HCT116 (cell line): Measurements from ENCODE around the gene ARHGEF11. TPM values are rescaled to one million over a fixed set of nuclear protein-coding genes. Genes with fewer than 3 reads are reported as not detected.

Experiments
- ATAC-seq: fragments of 200-7000 bp; cut with Tn5 transposase; 2 replicates; pipeline ENCODE4 v1.9.1; 2020; ENCODE audit warnings: mild to moderate bottlenecking, moderate library complexity
- BruUV-seq: library from RNA; stranded (reverse); fragments of 400-500 nt; replicated peaks from 2 replicates; lab custom pipeline; 2021; lab: Mats Ljungman, UMichigan
- CTCF ChIA-PET: fragments of 300-600 bp; sonication (Branson Sonifier 250); formaldehyde crosslinking; loops from one replicate; lab custom pipeline; 2021; ENCODE audit warnings: antibody characterized with exemption; lab: Charles Lee
- POLR2A ChIA-PET: fragments of 300-600, 350-600 bp; sonication (Branson Sonifier 250); formaldehyde crosslinking; loops from one replicate; lab custom pipeline; 2021; ENCODE audit warnings: antibody characterized with exemption; lab: Charles Lee
- RAD21 ChIA-PET, 2 experiments: fragments of 300-600 bp; sonication (Branson Sonifier 250); formaldehyde crosslinking; loops; one replicate each; lab custom pipeline; 2023; ENCODE audit warnings: low total read pairs in 2 of 2; ENCODE audit not compliant: uncharacterized antibody in 2 of 2, unreplicated experiment in 2 of 2, low non-redundant PET in 1 of 2; lab: Charles Lee
- DNase-seq: peaks from one replicate; pipeline ENCODE4 v3.0.0-alpha.2; 2010; ENCODE audit warnings: low read depth, low spot score
- H2AFZ ChIP-seq: fragments of 200-600 bp; shearing (Covaris generic), sonication (generic); 2 replicates; pipeline ENCODE4 v1.6.1; 2017; ENCODE audit warnings: low read depth, mixed run types, mixed read lengths, antibody characterized with exemption, low read length; ENCODE audit not compliant: poor library complexity, severe bottlenecking
- H3K27ac ChIP-seq: 2 replicates; pipeline ENCODE4 v1.5.1; 2012; ENCODE audit warnings: low read depth, low read length
- H3K27me3 ChIP-seq: fragments of 200-600 bp; sonication (generic); 2 replicates; pipeline ENCODE4 v1.6.1; 2016; ENCODE audit warnings: mixed run types, low read length, mixed read lengths; ENCODE audit not compliant: insufficient read depth
- H3K36me3 ChIP-seq, 2 experiments: fragments of 200-500 bp in 1 of 2; fragments of 200-600 bp in 1 of 2; sonication (Bioruptor generic) in 1 of 2; sonication (generic) in 1 of 2; 2 replicates each; pipeline versions ENCODE4 v1.5.1 to v1.6.1; 2014 to 2016; ENCODE audit warnings: low read length in 2 of 2, inconsistent platforms in 1 of 2, mixed read lengths in 1 of 2, mixed run types in 1 of 2; ENCODE audit not compliant: insufficient read depth in 2 of 2, control insufficient read depth in 1 of 2
- H3K4me1 ChIP-seq, 2 experiments: fragments of 200-600 bp in 1 of 2; sonication (generic) in 1 of 2; 2 replicates each; pipeline versions ENCODE4 v1.5.1 to v1.6.1; 2012 to 2017; ENCODE audit warnings: low read length in 2 of 2, inconsistent platforms in 1 of 2, mild to moderate bottlenecking in 1 of 2, mixed read lengths in 1 of 2, mixed run types in 1 of 2, moderate library complexity in 1 of 2; ENCODE audit not compliant: insufficient read depth in 2 of 2, control insufficient read depth in 1 of 2
- H3K4me2 ChIP-seq: fragments of 200-600 bp; sonication (generic); 2 replicates; pipeline ENCODE4 v1.6.1; 2017; ENCODE audit warnings: mixed run types, low read length, mixed read lengths
- H3K4me3 ChIP-seq, 2 experiments: fragments of 200-600 bp in 1 of 2; sonication (generic) in 1 of 2; replicated peaks in 1 of 2; 2 replicates each; pipeline ENCODE4 v1.5.1; 2011 to 2016; ENCODE audit warnings: low read length in 2 of 2, control low read depth in 1 of 2, low read depth in 1 of 2, mild to moderate bottlenecking in 1 of 2, mixed read lengths in 1 of 2, mixed run types in 1 of 2
- H3K79me2 ChIP-seq: fragments of 200-600 bp; sonication (generic); 2 replicates; pipeline ENCODE4 v1.6.1; 2017; ENCODE audit warnings: mild to moderate bottlenecking, mixed run types, low read length, moderate library complexity, mixed read lengths; ENCODE audit not compliant: insufficient read depth
- H3K9ac ChIP-seq: fragments of 200-600 bp; sonication (generic); 2 replicates; pipeline ENCODE4 v1.6.1; 2016; ENCODE audit warnings: low read length, mixed read lengths
- H3K9me2 ChIP-seq: fragments of 200-600 bp; sonication (generic), shearing (Covaris generic); 2 replicates; pipeline ENCODE4 v1.6.1; 2017; ENCODE audit warnings: mixed run types, mild to moderate bottlenecking, moderate library complexity; ENCODE audit not compliant: insufficient read depth
- H3K9me3 ChIP-seq, 2 experiments: fragments of 200-500 bp in 1 of 2; fragments of 200-600 bp in 1 of 2; sonication (Bioruptor generic) in 1 of 2; sonication (generic) in 1 of 2; 2 replicates each; pipeline ENCODE4 v1.6.1; 2014 to 2017; ENCODE audit warnings: low read length in 2 of 2, mixed read lengths in 2 of 2, inconsistent platforms in 1 of 2, low read depth in 1 of 2, mild to moderate bottlenecking in 1 of 2, mixed run types in 1 of 2, moderate library complexity in 1 of 2; ENCODE audit not compliant: control insufficient read depth in 1 of 2, insufficient read depth in 1 of 2
- H4K20me1 ChIP-seq: fragments of 200-600 bp; sonication (generic), shearing (Covaris generic); 2 replicates; pipeline ENCODE4 v1.6.1; 2017; ENCODE audit warnings: mixed run types, mild to moderate bottlenecking, moderate library complexity; ENCODE audit not compliant: insufficient read depth
- CBX3 ChIP-seq: IDR thresholded peaks from 2 replicates; pipeline ENCODE4 v1.6.1; 2012; ENCODE audit warnings: low read depth
- CEBPB ChIP-seq: IDR thresholded peaks from 2 replicates; pipeline ENCODE4 v1.6.1; 2012; ENCODE audit warnings: low read depth
- FOSL1 ChIP-seq: IDR thresholded peaks from 2 replicates; pipeline ENCODE4 v1.6.1; 2012; ENCODE audit warnings: low read depth
- JUND ChIP-seq: IDR thresholded peaks from 2 replicates; pipeline ENCODE4 v1.6.1; 2012
- POLR2AphosphoS5 ChIP-seq: IDR thresholded peaks from 2 replicates; pipeline ENCODE4 v1.6.1; 2011; ENCODE audit warnings: mild to moderate bottlenecking, low read depth, low read length, moderate library complexity
- RAD21 ChIP-seq: IDR thresholded peaks from 2 replicates; pipeline ENCODE4 v1.6.1; 2012; ENCODE audit warnings: low read depth, mild to moderate bottlenecking
- TCF7L2 ChIP-seq: IDR thresholded peaks from 2 replicates; pipeline ENCODE4 v1.7.0; 2011; ENCODE audit warnings: borderline replicate concordance, inconsistent platforms; ENCODE audit not compliant: insufficient read depth, insufficient read length; ENCODE audit errors: extremely low read depth
- YY1 ChIP-seq: IDR thresholded peaks from 2 replicates; pipeline ENCODE4 v1.6.1; 2011; ENCODE audit warnings: low read length, low read depth, moderate library complexity, mild to moderate bottlenecking; ENCODE audit not compliant: insufficient replicate concordance; ENCODE audit errors: extremely low read depth
- ZNF274 ChIP-seq: fragments of 200-500 bp; sonication (Bioruptor generic); IDR thresholded peaks from 2 replicates; pipeline ENCODE4 v1.6.1; 2014; ENCODE audit warnings: mild to moderate bottlenecking, low read depth, low read length, inconsistent platforms
- intact Hi-C: fragments of 100-400 bp; cut with micrococcal nuclease; formaldehyde crosslinking; loops from 2 replicates; pipeline ENCODE4 v1.10.0; 2022
- total RNA-seq: library from RNA; stranded (reverse); gene quantifications from one replicate; pipeline ENCODE4 v1.2.1, GENCODE V29; 2021; ENCODE audit not compliant: unreplicated experiment
- TF ChIP-seq, protein P1 (sequence below): IDR thresholded peaks from 2 replicates; pipeline ENCODE4 v1.6.1; 2012; ENCODE audit warnings: low read depth
- TF ChIP-seq, protein P2 (sequence below): IDR thresholded peaks from 2 replicates; pipeline ENCODE4 v1.6.1; 2012
- TF ChIP-seq, protein P3 (sequence below): IDR thresholded peaks from 2 replicates; pipeline ENCODE4 v1.6.1; 2012
- TF ChIP-seq, protein P4 (sequence below), 3 experiments: fragments of 200-600 bp in 1 of 3; sonication (generic) in 1 of 3; IDR thresholded peaks in 2 of 3; conservative IDR thresholded peaks in 1 of 3; 2 replicates each; pipeline ENCODE4 v1.5.1; 2012 to 2017; ENCODE audit warnings: low read depth in 2 of 3, low read length in 2 of 3, antibody characterized with exemption in 1 of 3, borderline replicate concordance in 1 of 3, control low read depth in 1 of 3, mild to moderate bottlenecking in 1 of 3, mixed read lengths in 1 of 3, mixed run types in 1 of 3, moderate library complexity in 1 of 3; ENCODE audit not compliant: insufficient read depth in 1 of 3

The ARHGEF11 gene
- total RNA-seq, 1 experiment from 2014 or later = 28.9 TPM

DNA sequence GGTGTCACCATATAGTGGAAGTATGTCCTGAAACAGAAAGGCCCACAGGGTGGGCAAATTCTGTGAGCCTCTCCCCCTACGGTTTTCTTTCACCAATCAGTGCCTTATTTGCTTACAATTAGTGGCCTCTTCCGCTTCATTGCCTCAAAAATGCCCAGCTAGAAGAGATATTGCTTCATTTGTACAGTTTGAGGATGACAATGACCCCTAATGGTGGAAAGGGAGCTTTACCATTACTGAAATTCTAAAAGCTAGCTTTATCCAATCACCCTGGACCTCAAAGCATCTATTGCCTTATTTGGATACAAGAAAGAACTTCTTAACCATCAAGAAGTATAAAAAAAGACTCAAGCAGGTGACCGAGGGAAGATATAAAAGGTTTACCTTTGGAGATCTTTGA lies 75.5 kb downstream of the ARHGEF11 start:
- no peak for ATAC-seq
- POLR2A ChIA-PET = no interaction called here

DNA sequence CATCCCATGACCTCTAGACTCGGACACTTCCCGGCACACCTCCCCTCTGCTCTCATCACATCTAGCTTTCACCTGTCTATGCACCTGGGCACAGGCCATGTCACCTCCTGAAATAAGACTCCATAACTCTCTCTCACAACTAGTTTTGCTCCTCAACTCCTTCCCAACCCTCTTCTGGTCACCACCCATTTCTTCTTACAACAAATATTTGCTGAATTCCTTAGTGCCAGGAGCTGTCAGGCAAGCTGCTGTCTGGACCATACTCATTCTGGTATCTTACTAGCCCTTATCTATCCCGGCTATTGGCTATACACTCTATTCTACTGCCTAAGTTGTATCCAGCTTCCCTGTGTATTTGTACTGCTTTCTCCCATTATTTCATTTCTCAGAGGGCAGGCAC lies 76.0 kb downstream of the ARHGEF11 start:
- Histone ChIP-seq H3K9me3 (no peaks in the 10 kb centered on the region), H3K4me1 (no peaks in the 10 kb centered on the region), H3K4me3 (no peak overlapping the region), H3K9ac (no peak overlapping the region), H3K79me2 (no peaks in the 10 kb centered on the region), H2AFZ (no peak overlapping the region), H4K20me1 (no peaks in the 10 kb centered on the region), H3K27me3 (no peaks in the 10 kb centered on the region), H3K4me2 (no peak overlapping the region), H3K27ac (no peak overlapping the region), H3K9me2 (no peaks in the 10 kb centered on the region), H3K36me3 (peaks cover 7 to 12% of the 10 kb centered on the region in 2 experiments; a peak in 2 of 4 replicates)
- ChIA-PET POLR2A (no interaction called here), CTCF (interaction anchor here (1.3 kb wide), 1 partner anchor 280 kb away, joined by 3 read pairs; no protein-coding TSS in a partner anchor), RAD21 (no interaction called here)
- BruUV-seq = no TSS peak
- no peak for ATAC-seq
- DNase-seq = no peak
- intact Hi-C loops = no loop called here
- no peak for TF ChIP-seq RAD21
- TF ChIP-seq FOSL1 = no peak
- no peak for TF ChIP-seq YY1
- TF ChIP-seq, protein P1, sequence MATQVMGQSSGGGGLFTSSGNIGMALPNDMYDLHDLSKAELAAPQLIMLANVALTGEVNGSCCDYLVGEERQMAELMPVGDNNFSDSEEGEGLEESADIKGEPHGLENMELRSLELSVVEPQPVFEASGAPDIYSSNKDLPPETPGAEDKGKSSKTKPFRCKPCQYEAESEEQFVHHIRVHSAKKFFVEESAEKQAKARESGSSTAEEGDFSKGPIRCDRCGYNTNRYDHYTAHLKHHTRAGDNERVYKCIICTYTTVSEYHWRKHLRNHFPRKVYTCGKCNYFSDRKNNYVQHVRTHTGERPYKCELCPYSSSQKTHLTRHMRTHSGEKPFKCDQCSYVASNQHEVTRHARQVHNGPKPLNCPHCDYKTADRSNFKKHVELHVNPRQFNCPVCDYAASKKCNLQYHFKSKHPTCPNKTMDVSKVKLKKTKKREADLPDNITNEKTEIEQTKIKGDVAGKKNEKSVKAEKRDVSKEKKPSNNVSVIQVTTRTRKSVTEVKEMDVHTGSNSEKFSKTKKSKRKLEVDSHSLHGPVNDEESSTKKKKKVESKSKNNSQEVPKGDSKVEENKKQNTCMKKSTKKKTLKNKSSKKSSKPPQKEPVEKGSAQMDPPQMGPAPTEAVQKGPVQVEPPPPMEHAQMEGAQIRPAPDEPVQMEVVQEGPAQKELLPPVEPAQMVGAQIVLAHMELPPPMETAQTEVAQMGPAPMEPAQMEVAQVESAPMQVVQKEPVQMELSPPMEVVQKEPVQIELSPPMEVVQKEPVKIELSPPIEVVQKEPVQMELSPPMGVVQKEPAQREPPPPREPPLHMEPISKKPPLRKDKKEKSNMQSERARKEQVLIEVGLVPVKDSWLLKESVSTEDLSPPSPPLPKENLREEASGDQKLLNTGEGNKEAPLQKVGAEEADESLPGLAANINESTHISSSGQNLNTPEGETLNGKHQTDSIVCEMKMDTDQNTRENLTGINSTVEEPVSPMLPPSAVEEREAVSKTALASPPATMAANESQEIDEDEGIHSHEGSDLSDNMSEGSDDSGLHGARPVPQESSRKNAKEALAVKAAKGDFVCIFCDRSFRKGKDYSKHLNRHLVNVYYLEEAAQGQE = no peak
- TF ChIP-seq POLR2AphosphoS5 = no peak
- TF ChIP-seq JUND = no peak
- TF ChIP-seq, protein P2, sequence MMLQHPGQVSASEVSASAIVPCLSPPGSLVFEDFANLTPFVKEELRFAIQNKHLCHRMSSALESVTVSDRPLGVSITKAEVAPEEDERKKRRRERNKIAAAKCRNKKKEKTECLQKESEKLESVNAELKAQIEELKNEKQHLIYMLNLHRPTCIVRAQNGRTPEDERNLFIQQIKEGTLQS = no peak
- no peak for TF ChIP-seq TCF7L2
- TF ChIP-seq ZNF274 = no peak
- TF ChIP-seq, protein P3, sequence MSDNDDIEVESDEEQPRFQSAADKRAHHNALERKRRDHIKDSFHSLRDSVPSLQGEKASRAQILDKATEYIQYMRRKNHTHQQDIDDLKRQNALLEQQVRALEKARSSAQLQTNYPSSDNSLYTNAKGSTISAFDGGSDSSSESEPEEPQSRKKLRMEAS = no peak
- no peak for TF ChIP-seq CBX3

More for the DNA sequence above, 75.5 kb downstream of the ARHGEF11 start:
- no TSS peak for BruUV-seq
- no peak overlapping the region for H2AFZ ChIP-seq
- no peaks in the 10 kb centered on the region for H4K20me1 ChIP-seq
- no peaks in the 10 kb centered on the region for H3K9me2 ChIP-seq
- no peak overlapping the region for H3K27ac ChIP-seq
- intact Hi-C loops = no loop called here
- peaks cover 7 to 12% of the 10 kb centered on the region in 2 experiments; a peak in 2 of 4 replicates for H3K36me3 ChIP-seq
- no peak for DNase-seq
- H3K4me3 ChIP-seq = no peak overlapping the region
- H3K4me2 ChIP-seq = no peak overlapping the region
- H3K79me2 ChIP-seq = no peaks in the 10 kb centered on the region
- ChIA-PET RAD21 (no interaction called here), CTCF (interaction anchor here (1.0 to 1.3 kb wide), 2 partner anchors 120 to 280 kb away, joined by 3 read pairs; no protein-coding TSS in a partner anchor)
- H3K27me3 ChIP-seq = no peaks in the 10 kb centered on the region
- TF ChIP-seq YY1 (no peak), CEBPB (no peak)
- TF ChIP-seq, protein P4, sequence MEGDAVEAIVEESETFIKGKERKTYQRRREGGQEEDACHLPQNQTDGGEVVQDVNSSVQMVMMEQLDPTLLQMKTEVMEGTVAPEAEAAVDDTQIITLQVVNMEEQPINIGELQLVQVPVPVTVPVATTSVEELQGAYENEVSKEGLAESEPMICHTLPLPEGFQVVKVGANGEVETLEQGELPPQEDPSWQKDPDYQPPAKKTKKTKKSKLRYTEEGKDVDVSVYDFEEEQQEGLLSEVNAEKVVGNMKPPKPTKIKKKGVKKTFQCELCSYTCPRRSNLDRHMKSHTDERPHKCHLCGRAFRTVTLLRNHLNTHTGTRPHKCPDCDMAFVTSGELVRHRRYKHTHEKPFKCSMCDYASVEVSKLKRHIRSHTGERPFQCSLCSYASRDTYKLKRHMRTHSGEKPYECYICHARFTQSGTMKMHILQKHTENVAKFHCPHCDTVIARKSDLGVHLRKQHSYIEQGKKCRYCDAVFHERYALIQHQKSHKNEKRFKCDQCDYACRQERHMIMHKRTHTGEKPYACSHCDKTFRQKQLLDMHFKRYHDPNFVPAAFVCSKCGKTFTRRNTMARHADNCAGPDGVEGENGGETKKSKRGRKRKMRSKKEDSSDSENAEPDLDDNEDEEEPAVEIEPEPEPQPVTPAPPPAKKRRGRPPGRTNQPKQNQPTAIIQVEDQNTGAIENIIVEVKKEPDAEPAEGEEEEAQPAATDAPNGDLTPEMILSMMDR (IDR thresholded peaks at IDR 0.05 in 2 of 3, conservative IDR thresholded peaks at IDR 0.05 in 1 of 3; ENCODE audit: borderline replicate concordance in 1 of 3, insufficient read depth in 1 of 3, low read depth in 2 of 3, low read length in 2 of 3) = 0 out of 6 replicates have a peak, but pooled peaks of 2 of the 3 experiments have one; percentile 26 to 29
- H3K9me3 ChIP-seq = no peaks in the 10 kb centered on the region
- H3K4me1 ChIP-seq = no peaks in the 10 kb centered on the region
- no peak overlapping the region for H3K9ac ChIP-seq
